GM12878 (cell line): Measurements from ENCODE around the gene PSMB7. TPM values are rescaled to one million over a fixed set of nuclear protein-coding genes. Genes with fewer than 3 reads are reported as not detected.

Experiments used
- ATAC-seq: fragments of 200-7000 bp; cut with Tn5 transposase; 3 replicates; pipeline ENCODE4 v1.9.1; 2020; ENCODE audit warnings: mild to moderate bottlenecking, moderate library complexity
- BruUV-seq: library from RNA; stranded (reverse); fragments of 400-500 nt; replicated peaks from 2 replicates; lab custom pipeline; 2021; lab: Mats Ljungman, UMichigan
- CTCF ChIA-PET: fragments of 300-600 bp; sonication (Branson Sonifier 250); formaldehyde crosslinking; extraction: SDS; loops from one replicate; lab custom pipeline; 2021; ENCODE audit warnings: inconsistent platforms; lab: Yijun Ruan, JAX
- POLR2A ChIA-PET: fragments of 350-600 bp; formaldehyde crosslinking; extraction: SDS; loops from one replicate; lab custom pipeline; 2021; ENCODE audit warnings: inconsistent platforms; lab: Charles Lee
- RAD21 ChIA-PET: fragments of 300-600 bp; sonication (Branson Sonifier 250); formaldehyde crosslinking; loops from one replicate; lab custom pipeline; 2023; ENCODE audit warnings: antibody characterized with exemption; ENCODE audit not compliant: unreplicated experiment; lab: Charles Lee
- SMC1A ChIA-PET: fragments of 300-600 bp; sonication (Branson Sonifier 250); formaldehyde crosslinking; loops from one replicate; lab custom pipeline; 2023; ENCODE audit not compliant: unreplicated experiment, uncharacterized antibody; lab: Charles Lee
- DNase-seq: peaks from one replicate; pipeline ENCODE4 v3.0.0-alpha.2; 2011; ENCODE audit warnings: low read depth, low spot score
- FAIRE-seq: peaks from 3 replicates; lab custom pipeline; 2011; peaks lifted over from hg19 to GRCh38; lab: Jason Lieb, UNC
- H2AFZ ChIP-seq: 2 replicates; pipeline ENCODE4 v1.6.0; 2011; ENCODE audit warnings: low read depth, low read length, control low read depth; ENCODE audit not compliant: control insufficient read depth
- H3K27ac ChIP-seq: 2 replicates; pipeline ENCODE4 v1.5.1; 2011; ENCODE audit warnings: control low read depth; ENCODE audit not compliant: control insufficient read depth, insufficient read depth
- H3K27me3 ChIP-seq, 2 experiments: replicated peaks in 1 of 2; 2 replicates each; pipeline versions ENCODE4 v1.6.0 to v1.6.1; 2011; ENCODE audit warnings: low read length in 1 of 2; ENCODE audit not compliant: control insufficient read depth in 2 of 2, insufficient read depth in 2 of 2
- H3K36me3 ChIP-seq, 2 experiments: 2 replicates each; pipeline ENCODE4 v1.5.1; 2011; ENCODE audit warnings: low read length in 1 of 2; ENCODE audit not compliant: control insufficient read depth in 2 of 2, insufficient read depth in 2 of 2
- H3K4me1 ChIP-seq: 2 replicates; pipeline ENCODE4 v1.6.1; 2011; ENCODE audit warnings: mild to moderate bottlenecking, low read length, moderate library complexity, mixed read lengths; ENCODE audit not compliant: control insufficient read depth, insufficient read depth
- H3K4me2 ChIP-seq: 2 replicates; pipeline ENCODE4 v1.6.0; 2011; ENCODE audit warnings: control low read depth; ENCODE audit not compliant: control insufficient read depth, insufficient read depth
- H3K4me3 ChIP-seq: fragments of 200-600 bp; sonication (generic); 2 replicates; pipeline ENCODE4 v1.5.1; 2016
- H3K79me2 ChIP-seq: 2 replicates; pipeline ENCODE4 v1.6.0; 2011; ENCODE audit warnings: low read length; ENCODE audit not compliant: control insufficient read depth, insufficient read depth
- H3K9ac ChIP-seq: 2 replicates; pipeline ENCODE4 v1.8.0; 2011; ENCODE audit warnings: low read length, control low read depth, mixed read lengths; ENCODE audit not compliant: control insufficient read depth, insufficient read depth
- H3K9me3 ChIP-seq: replicated peaks from 3 replicates; pipeline ENCODE4 v1.5.1; 2011; ENCODE audit warnings: mild to moderate bottlenecking, low read length; ENCODE audit not compliant: control insufficient read depth, insufficient read depth
- H4K20me1 ChIP-seq: 2 replicates; pipeline ENCODE4 v1.6.0; 2011; ENCODE audit not compliant: control insufficient read depth, insufficient read depth
- CBX5 ChIP-seq: sonication (generic); IDR thresholded peaks from 2 replicates; pipeline ENCODE4 v1.6.1; 2016; ENCODE audit warnings: low read depth, moderate library complexity, mild to moderate bottlenecking, inconsistent platforms
- CHD2 ChIP-seq: IDR thresholded peaks from 2 replicates; pipeline ENCODE4 v1.6.1; 2011; ENCODE audit warnings: low read depth, low read length, improper control_type of control experiment, borderline replicate concordance
- NFIC ChIP-seq: IDR thresholded peaks from 2 replicates; pipeline ENCODE4 v1.6.1; 2012; ENCODE audit warnings: low read depth, mild to moderate bottlenecking, inconsistent platforms, low read length, moderate library complexity
- POLR2A ChIP-seq: IDR thresholded peaks from 2 replicates; pipeline ENCODE4 v1.6.1; 2011; ENCODE audit warnings: low read depth, mild to moderate bottlenecking, low read length
- RFX5 ChIP-seq: IDR thresholded peaks from 2 replicates; pipeline ENCODE4 v1.6.1; 2011; ENCODE audit warnings: low read depth, low read length, improper control_type of control experiment
- ZZZ3 ChIP-seq: IDR thresholded peaks from 2 replicates; pipeline ENCODE4 v1.6.1; 2011; ENCODE audit warnings: low read depth; ENCODE audit not compliant: control insufficient read depth, insufficient read length
- WGBS: methylation state at CpG from one replicate; pipeline ENCODE4 v1.1.6; 2016; ENCODE audit warnings: low lambda C conversion rate; ENCODE audit not compliant: insufficient replicate concordance, insufficient coverage; ENCODE audit errors: missing lambda C conversion rate; 5-methylcytosine and 5-hydroxymethylcytosine counted together
- in situ Hi-C: fragments of 300-500 bp; cut with MboI; formaldehyde crosslinking; loops from 9 replicates; pipeline ENCODE4 v1.14.3; 2018; ENCODE audit warnings: mixed read lengths
- intact Hi-C: fragments of 100-400 bp; cut with micrococcal nuclease; formaldehyde crosslinking; loops from one replicate; pipeline ENCODE4 v1.14.2; 2022; ENCODE audit not compliant: unreplicated experiment
- polyA plus RNA-seq, 11 experiments: library from polyadenylated mRNA; depleted of rRNA in 4 of 11; unstranded in 6 of 11; stranded (reverse) in 5 of 11; fragments of >200 nt; fragmentation: Nextera tagmentation in 4 of 11; fragmentation: Illumina TruSeq in 1 of 11; extraction: Ambion mirVana in 4 of 11; extraction: Trizol in 1 of 11; gene quantifications; 1 replicate in 1 of 11; 2 replicates in 10 of 11; pipeline versions ENCODE4 v1.2.1 to v1.2.3, GENCODE V29; 2011 to 2016; ENCODE audit warnings: inconsistent platforms in 2 of 11, missing spikeins in 2 of 11, low read depth in 1 of 11
- total RNA-seq, 4 experiments: library from RNA; depleted of rRNA in 3 of 4; stranded (reverse); fragments of >200 nt in 3 of 4; fragmentation: Illumina TruSeq in 1 of 4; extraction: Trizol in 1 of 4; gene quantifications; 2 replicates each; pipeline versions ENCODE4 v1.2.1 to v1.2.3, GENCODE V29; 2013 to 2021
- TF ChIP-seq, protein P1 (sequence below): fragments of 450-650 bp; IDR thresholded peaks from 2 replicates; pipeline ENCODE4 v1.6.1; 2017; ENCODE audit warnings: mild to moderate bottlenecking, moderate library complexity
- TF ChIP-seq, protein P2 (sequence below), 3 experiments: IDR thresholded peaks in 2 of 3; conservative IDR thresholded peaks in 1 of 3; 2 replicates each; pipeline ENCODE4 v1.5.1; 2011; ENCODE audit warnings: low read depth in 3 of 3, low read length in 3 of 3, mild to moderate bottlenecking in 3 of 3, control low read depth in 2 of 3, moderate library complexity in 2 of 3, inconsistent platforms in 1 of 3, mixed read lengths in 1 of 3; ENCODE audit not compliant: control insufficient read depth in 2 of 3, insufficient read depth in 1 of 3; ENCODE audit errors: extremely low read depth in 1 of 3
- TF ChIP-seq, protein P3 (sequence below): fragments of 450-650 bp; IDR thresholded peaks from 2 replicates; pipeline ENCODE4 v1.6.1; 2017; ENCODE audit warnings: mild to moderate bottlenecking, low read depth, inconsistent platforms; ENCODE audit not compliant: poor library complexity, severe bottlenecking

Gene PSMB7
- total and polyA plus RNA-seq, 10 of the 15 experiments (the other 5 are each of a cell fraction or from before 2014, with no cell fraction given) = 174 to 564 (median 268) TPM

DNA sequence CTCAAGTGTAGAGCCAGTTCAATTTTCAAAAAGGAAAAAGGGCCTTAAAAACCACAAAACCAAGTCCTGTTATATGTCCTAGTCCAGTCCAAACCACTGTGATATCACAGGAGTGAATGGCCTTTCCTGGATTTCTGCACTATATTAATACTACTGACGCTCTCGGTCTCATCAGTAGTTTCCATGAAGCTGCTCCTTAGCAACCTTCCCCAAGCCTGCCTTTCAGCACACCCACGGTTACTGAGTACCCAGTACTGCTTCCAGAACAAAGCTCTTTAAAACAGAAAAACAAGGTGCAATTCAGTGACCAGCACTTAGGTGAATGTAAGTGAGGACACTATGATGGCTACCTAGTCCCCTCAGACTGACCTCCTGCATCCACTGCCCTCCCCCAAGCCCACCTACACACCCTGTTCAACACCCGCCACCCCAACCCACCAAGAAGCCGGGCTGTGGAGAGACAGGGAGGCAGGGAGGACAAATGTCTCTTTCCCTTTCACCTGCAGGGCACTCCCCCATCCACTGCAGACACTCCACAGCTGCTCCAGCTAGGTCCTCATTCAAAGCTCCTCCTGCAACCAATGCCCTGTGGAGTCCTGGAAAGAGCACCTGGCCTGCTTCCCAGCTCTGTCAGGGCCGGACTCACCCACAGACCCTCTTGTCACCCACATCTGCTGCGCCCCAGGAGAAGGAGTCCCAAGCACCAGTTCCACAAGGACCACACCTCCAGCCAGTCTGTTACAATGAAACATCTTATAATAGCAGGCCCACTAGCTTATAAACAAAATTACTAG is 25.9 kb downstream of the PSMB7 start:
- in situ Hi-C loops = no loop called here
- TF ChIP-seq, protein P1, sequence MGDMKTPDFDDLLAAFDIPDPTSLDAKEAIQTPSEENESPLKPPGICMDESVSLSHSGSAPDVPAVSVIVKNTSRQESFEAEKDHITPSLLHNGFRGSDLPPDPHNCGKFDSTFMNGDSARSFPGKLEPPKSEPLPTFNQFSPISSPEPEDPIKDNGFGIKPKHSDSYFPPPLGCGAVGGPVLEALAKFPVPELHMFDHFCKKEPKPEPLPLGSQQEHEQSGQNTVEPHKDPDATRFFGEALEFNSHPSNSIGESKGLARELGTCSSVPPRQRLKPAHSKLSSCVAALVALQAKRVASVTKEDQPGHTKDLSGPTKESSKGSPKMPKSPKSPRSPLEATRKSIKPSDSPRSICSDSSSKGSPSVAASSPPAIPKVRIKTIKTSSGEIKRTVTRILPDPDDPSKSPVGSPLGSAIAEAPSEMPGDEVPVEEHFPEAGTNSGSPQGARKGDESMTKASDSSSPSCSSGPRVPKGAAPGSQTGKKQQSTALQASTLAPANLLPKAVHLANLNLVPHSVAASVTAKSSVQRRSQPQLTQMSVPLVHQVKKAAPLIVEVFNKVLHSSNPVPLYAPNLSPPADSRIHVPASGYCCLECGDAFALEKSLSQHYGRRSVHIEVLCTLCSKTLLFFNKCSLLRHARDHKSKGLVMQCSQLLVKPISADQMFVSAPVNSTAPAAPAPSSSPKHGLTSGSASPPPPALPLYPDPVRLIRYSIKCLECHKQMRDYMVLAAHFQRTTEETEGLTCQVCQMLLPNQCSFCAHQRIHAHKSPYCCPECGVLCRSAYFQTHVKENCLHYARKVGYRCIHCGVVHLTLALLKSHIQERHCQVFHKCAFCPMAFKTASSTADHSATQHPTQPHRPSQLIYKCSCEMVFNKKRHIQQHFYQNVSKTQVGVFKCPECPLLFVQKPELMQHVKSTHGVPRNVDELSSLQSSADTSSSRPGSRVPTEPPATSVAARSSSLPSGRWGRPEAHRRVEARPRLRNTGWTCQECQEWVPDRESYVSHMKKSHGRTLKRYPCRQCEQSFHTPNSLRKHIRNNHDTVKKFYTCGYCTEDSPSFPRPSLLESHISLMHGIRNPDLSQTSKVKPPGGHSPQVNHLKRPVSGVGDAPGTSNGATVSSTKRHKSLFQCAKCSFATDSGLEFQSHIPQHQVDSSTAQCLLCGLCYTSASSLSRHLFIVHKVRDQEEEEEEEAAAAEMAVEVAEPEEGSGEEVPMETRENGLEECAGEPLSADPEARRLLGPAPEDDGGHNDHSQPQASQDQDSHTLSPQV = no peak
- TF ChIP-seq, protein P2, sequence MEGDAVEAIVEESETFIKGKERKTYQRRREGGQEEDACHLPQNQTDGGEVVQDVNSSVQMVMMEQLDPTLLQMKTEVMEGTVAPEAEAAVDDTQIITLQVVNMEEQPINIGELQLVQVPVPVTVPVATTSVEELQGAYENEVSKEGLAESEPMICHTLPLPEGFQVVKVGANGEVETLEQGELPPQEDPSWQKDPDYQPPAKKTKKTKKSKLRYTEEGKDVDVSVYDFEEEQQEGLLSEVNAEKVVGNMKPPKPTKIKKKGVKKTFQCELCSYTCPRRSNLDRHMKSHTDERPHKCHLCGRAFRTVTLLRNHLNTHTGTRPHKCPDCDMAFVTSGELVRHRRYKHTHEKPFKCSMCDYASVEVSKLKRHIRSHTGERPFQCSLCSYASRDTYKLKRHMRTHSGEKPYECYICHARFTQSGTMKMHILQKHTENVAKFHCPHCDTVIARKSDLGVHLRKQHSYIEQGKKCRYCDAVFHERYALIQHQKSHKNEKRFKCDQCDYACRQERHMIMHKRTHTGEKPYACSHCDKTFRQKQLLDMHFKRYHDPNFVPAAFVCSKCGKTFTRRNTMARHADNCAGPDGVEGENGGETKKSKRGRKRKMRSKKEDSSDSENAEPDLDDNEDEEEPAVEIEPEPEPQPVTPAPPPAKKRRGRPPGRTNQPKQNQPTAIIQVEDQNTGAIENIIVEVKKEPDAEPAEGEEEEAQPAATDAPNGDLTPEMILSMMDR (IDR thresholded peaks at IDR 0.05 in 2 of 3, conservative IDR thresholded peaks at IDR 0.05 in 1 of 3; ENCODE audit: control insufficient read depth in 2 of 3, extremely low read depth in 1 of 3, insufficient read depth in 1 of 3, low read depth in 3 of 3, low read length in 3 of 3) = no peak
- TF ChIP-seq CHD2 (no peak), RFX5 (no peak), CBX5 (no peak), POLR2A (no peak), ZZZ3 (no peak), NFIC (no peak)
- TF ChIP-seq, protein P3, sequence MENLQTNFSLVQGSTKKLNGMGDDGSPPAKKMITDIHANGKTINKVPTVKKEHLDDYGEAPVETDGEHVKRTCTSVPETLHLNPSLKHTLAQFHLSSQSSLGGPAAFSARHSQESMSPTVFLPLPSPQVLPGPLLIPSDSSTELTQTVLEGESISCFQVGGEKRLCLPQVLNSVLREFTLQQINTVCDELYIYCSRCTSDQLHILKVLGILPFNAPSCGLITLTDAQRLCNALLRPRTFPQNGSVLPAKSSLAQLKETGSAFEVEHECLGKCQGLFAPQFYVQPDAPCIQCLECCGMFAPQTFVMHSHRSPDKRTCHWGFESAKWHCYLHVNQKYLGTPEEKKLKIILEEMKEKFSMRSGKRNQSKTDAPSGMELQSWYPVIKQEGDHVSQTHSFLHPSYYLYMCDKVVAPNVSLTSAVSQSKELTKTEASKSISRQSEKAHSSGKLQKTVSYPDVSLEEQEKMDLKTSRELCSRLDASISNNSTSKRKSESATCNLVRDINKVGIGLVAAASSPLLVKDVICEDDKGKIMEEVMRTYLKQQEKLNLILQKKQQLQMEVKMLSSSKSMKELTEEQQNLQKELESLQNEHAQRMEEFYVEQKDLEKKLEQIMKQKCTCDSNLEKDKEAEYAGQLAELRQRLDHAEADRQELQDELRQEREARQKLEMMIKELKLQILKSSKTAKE = no peak

More for the DNA sequence above, 25.9 kb downstream of the PSMB7 start:
- Histone ChIP-seq H3K27me3 (no peaks in the 10 kb centered on the region), H3K4me1 (peaks cover 5% of the 10 kb centered on the region; the same call in 1 of the 2 replicates), H3K79me2 (peaks cover 37% of the 10 kb centered on the region), H3K4me3 (no peak overlapping the region), H3K36me3 (peaks cover 4 to 27% of the 10 kb centered on the region in 2 experiments; a peak in 3 of 4 replicates), H3K27ac (no peak overlapping the region), H3K4me2 (no peak overlapping the region), H2AFZ (no peak overlapping the region), H3K9ac (no peak overlapping the region), H3K9me3 (no peaks in the 10 kb centered on the region), H4K20me1 (peaks cover 2% of the 10 kb centered on the region; the same call in 1 of the 2 replicates)
- intact Hi-C loops = loop anchor here (10.0 kb wide), 1 partner anchor 265 kb away; no protein-coding TSS in a partner anchor
- ChIA-PET SMC1A (interaction anchor here (1.1 to 3.4 kb wide), 5 partner anchors 9 to 263 kb away, joined by 3 to 10 read pairs (median 4); no protein-coding TSS in a partner anchor), CTCF (interaction anchor here (0.6 to 4.4 kb wide), 9 partner anchors 8 to 568 kb away, joined by 3 to 17 read pairs (median 3); no protein-coding TSS in a partner anchor), POLR2A (no interaction called here), RAD21 (interaction anchor here (1.4 to 3.6 kb wide), 2 partner anchors 148 to 263 kb away, joined by 4 to 12 read pairs; no protein-coding TSS in a partner anchor)
- DNase-seq (no peak), ATAC-seq (no peak), FAIRE-seq (no peak)
- BruUV-seq = no TSS peak
- WGBS = 92% methylated on average over 7 of the region's 7 CpGs
